Natural killer cell (primary cell): Measurements from ENCODE around the gene CBR4. TPM values are rescaled to one million over a fixed set of nuclear protein-coding genes. Genes with fewer than 3 reads are reported as not detected.
"Not testable (repeated sequence)": the region's sequence is repeated elsewhere in the genome, so short reads cannot be mapped to it uniquely, and the experiment has no call there.

Source experiments
- ATAC-seq, 3 donors: fragments of 150-1000 bp in 2 of 3; fragments of 200-7000 bp in 1 of 3; cut with Tn5 transposase; 1 replicate in 1 of 3; 2 replicates in 2 of 3; pipeline ENCODE4 v1.10.0; 2021; ENCODE audit warnings: mild to moderate bottlenecking in 2 of 3, moderate library complexity in 2 of 3
- DNase-seq, 2 donors: peaks; one replicate each; pipeline versions ENCODE4 v3.0.0 to v3.0.0-alpha.2; 2013 to 2021; ENCODE audit warnings: mixed read lengths in 1 of 2
- H3K27ac ChIP-seq: one replicate; pipeline ENCODE4 v1.5.1; 2013; ENCODE audit warnings: mild to moderate bottlenecking, low read length
- H3K27me3 ChIP-seq: one replicate; pipeline ENCODE4 v1.6.1; 2013; ENCODE audit warnings: low read length; ENCODE audit not compliant: control insufficient read depth, insufficient read depth
- H3K36me3 ChIP-seq: one replicate; pipeline ENCODE4 v1.6.1; 2013; ENCODE audit warnings: low read length; ENCODE audit not compliant: control insufficient read depth, insufficient read depth
- H3K4me1 ChIP-seq: one replicate; pipeline ENCODE4 v1.6.1; 2013; ENCODE audit warnings: low read length; ENCODE audit not compliant: control insufficient read depth, insufficient read depth
- H3K4me3 ChIP-seq: one replicate; pipeline ENCODE4 v1.5.1; 2013; ENCODE audit warnings: low read length
- H3K9me3 ChIP-seq: one replicate; pipeline ENCODE4 v1.6.1; 2013; ENCODE audit warnings: low read length; ENCODE audit not compliant: control insufficient read depth, insufficient read depth
- H3K27ac Mint-ChIP-seq, 2 donors: one replicate each; pipeline ENCODE4 v1.8.0; 2022; ENCODE audit warnings: mild to moderate bottlenecking in 2 of 2, mixed read lengths in 2 of 2, moderate library complexity in 1 of 2
- H3K27me3 Mint-ChIP-seq, 2 donors: one replicate each; pipeline ENCODE4 v1.8.0; 2022; ENCODE audit warnings: low read depth in 2 of 2, mixed read lengths in 2 of 2
- H3K36me3 Mint-ChIP-seq: one replicate; pipeline ENCODE4 v1.8.0; 2022; ENCODE audit warnings: mixed read lengths
- H3K4me1 Mint-ChIP-seq, 2 donors: one replicate each; pipeline ENCODE4 v1.8.0; 2022; ENCODE audit warnings: mixed read lengths in 2 of 2
- H3K4me3 Mint-ChIP-seq: one replicate; pipeline ENCODE4 v1.8.0; 2022; ENCODE audit warnings: mild to moderate bottlenecking, moderate library complexity, mixed read lengths
- H3K9me3 Mint-ChIP-seq, 2 donors: one replicate each; pipeline ENCODE4 v1.8.0; 2022; ENCODE audit warnings: mixed read lengths in 2 of 2
- CTCF ChIP-seq: fragments of 200-600 bp; IDR thresholded peaks from one replicate; pipeline ENCODE4 v1.8.0; 2022; ENCODE audit warnings: antibody characterized with exemption
- WGBS: methylation state at CpG from one replicate; pipeline ENCODE4 v1.1.7; 2013; ENCODE audit warnings: missing lambda C conversion rate; ENCODE audit not compliant: insufficient coverage; 5-methylcytosine and 5-hydroxymethylcytosine counted together
- intact Hi-C: fragments of 100-400 bp; cut with micrococcal nuclease; formaldehyde crosslinking; loops from one replicate; pipeline ENCODE4 v1.14.2; 2022
- total RNA-seq, 4 donors: library from RNA; stranded (reverse); fragments of 120-200 nt in 1 of 4; gene quantifications; one replicate each; pipeline versions ENCODE4 v1.2.3 to v1.2.4, GENCODE V29; 2013 to 2022

Gene CBR4
- total RNA-seq, 3 donors from 2014 or later (not counting 1 experiment from before 2014, with no cell fraction given) = 17.2 to 28.1 (median 20.3) TPM

- DNase-seq (no peak), ATAC-seq (no peak)
- peaks cover 42% of the 10 kb centered on the region for H3K36me3 Mint-ChIP-seq
- no peak overlapping the region for H3K27ac Mint-ChIP-seq
- Histone ChIP-seq H3K9me3 (peaks cover 23% of the 10 kb centered on the region), H3K4me1 (no peaks in the 10 kb centered on the region), H3K27ac (no peak overlapping the region), H3K27me3 (no peaks in the 10 kb centered on the region), H3K36me3 (peaks cover 10% of the 10 kb centered on the region), H3K4me3 (no peak overlapping the region)
- no peaks in the 10 kb centered on the region for H3K27me3 Mint-ChIP-seq
- WGBS = 77% methylated on average over 3 of the region's 4 CpGs
- intact Hi-C loops = no loop called here
- H3K4me1 Mint-ChIP-seq = no peaks in the 10 kb centered on the region
- TF ChIP-seq CTCF = no peak
- H3K4me3 Mint-ChIP-seq = no peak overlapping the region
- peaks cover 10 to 23% of the 10 kb centered on the region in 2 donors for H3K9me3 Mint-ChIP-seq
Observed at GRCh38 chr4:168972596-168972995, 37.5 kb downstream of the CBR4 start.

- H3K36me3 Mint-ChIP-seq = peaks cover 9% of the 10 kb centered on the region
- no peak overlapping the region for H3K4me3 Mint-ChIP-seq
- H3K4me3 ChIP-seq = no peak overlapping the region
- DNase-seq = no peak
- H3K9me3 ChIP-seq = no peaks in the 10 kb centered on the region
- no peaks in the 10 kb centered on the region for H3K4me1 ChIP-seq
- H3K27me3 Mint-ChIP-seq = no peaks in the 10 kb centered on the region
- no peak for TF ChIP-seq CTCF
- peaks cover 2 to 3% of the 10 kb centered on the region in 2 donors for H3K9me3 Mint-ChIP-seq
- no peaks in the 10 kb centered on the region for H3K27me3 ChIP-seq
- no peak overlapping the region for H3K27ac Mint-ChIP-seq
- WGBS = 97% methylated on average over 5 of the region's 5 CpGs
- intact Hi-C loops = no loop called here
- H3K4me1 Mint-ChIP-seq = no peaks in the 10 kb centered on the region
- ATAC-seq = no peak
- no peak overlapping the region for H3K27ac ChIP-seq
- no peaks in the 10 kb centered on the region for H3K36me3 ChIP-seq
Observed at GRCh38 chr4:168960716-168961115, 49.3 kb downstream of the CBR4 start.

- Histone ChIP-seq H3K4me3 (no peak overlapping the region), H3K9me3 (no peaks in the 10 kb centered on the region), H3K36me3 (no peaks in the 10 kb centered on the region), H3K4me1 (no peaks in the 10 kb centered on the region), H3K27ac (no peak overlapping the region), H3K27me3 (no peaks in the 10 kb centered on the region)
- DNase-seq (no peak), ATAC-seq (no peak)
- Mint-ChIP-seq H3K36me3 (no peaks in the 10 kb centered on the region), H3K27me3 (no peaks in the 10 kb centered on the region), H3K4me3 (no peak overlapping the region), H3K27ac (no peak overlapping the region), H3K9me3 (no peaks in the 10 kb centered on the region), H3K4me1 (no peaks in the 10 kb centered on the region)
- intact Hi-C loops = no loop called here
- no peak for TF ChIP-seq CTCF
- WGBS = 100% methylated on average over 1 of the region's 2 CpGs
Observed at GRCh38 chr4:168955674-168956073, 54.4 kb downstream of the CBR4 start.

GRCh38 chr4:168952821-168953246 is 57.2 kb downstream of the CBR4 start:
- H3K27me3 Mint-ChIP-seq, H3K27ac ChIP-seq, H3K27ac Mint-ChIP-seq, H3K4me1 Mint-ChIP-seq, DNase-seq, intact Hi-C loops, H3K4me1 ChIP-seq, ATAC-seq, H3K9me3 ChIP-seq, H3K9me3 Mint-ChIP-seq, H3K4me3 ChIP-seq, H3K36me3 ChIP-seq, H3K4me3 Mint-ChIP-seq, H3K36me3 Mint-ChIP-seq, H3K27me3 ChIP-seq: not testable (repeated sequence)
- 91% methylated on average over 3 of the region's 3 CpGs for WGBS
